NCI-H1105 treated with DMSO at 0.1 percent for 48 hours (cell line): ENCODE data around the gene NHLH2.
A peak's percentile ranks its signal among the peaks of the same experiment; 100 is the strongest.

Experiments used
- DNase-seq: peaks from one replicate; lab custom pipeline; 2025; lab: John Stamatoyannopoulos, UW

Gene NHLH2

GRCh38 chr1:115840605-115841460 is at the start of gene NHLH2:
TSS of gene NHLH2 (minus strand) at chr1:115841126. CDS start at chr1:115838372, 2,754 bp downstream.
- no peak for DNase-seq

- DNase-seq, result no peak
Observed at GRCh38 chr1:115890580-115890979, 49.7 kb upstream of the NHLH2 start.

GRCh38 chr1:115888976-115889375 is 48.0 kb upstream of the NHLH2 start:
- DNase-seq, result no peak

GRCh38 chr1:115882913-115883902 is 42.3 kb upstream of the NHLH2 start:
- DNase-seq, result no peak

GRCh38 chr1:115880981-115881672 is 40.2 kb upstream of the NHLH2 start:
- no peak for DNase-seq

- no peak for DNase-seq
Observed at GRCh38 chr1:115879977-115880376, 39.1 kb upstream of the NHLH2 start.

- peak; percentile 91 for DNase-seq
Observed at GRCh38 chr1:115877511-115877910, 36.6 kb upstream of the NHLH2 start.

- DNase-seq, result no peak
Observed at GRCh38 chr1:115874904-115875303, 34.0 kb upstream of the NHLH2 start.

GRCh38 chr1:115874497-115874896 is 33.6 kb upstream of the NHLH2 start:
- DNase-seq, result no peak

GRCh38 chr1:115873184-115873583 is 32.3 kb upstream of the NHLH2 start:
- no peak for DNase-seq

- DNase-seq, result no peak
Observed at GRCh38 chr1:115869064-115869463, 28.1 kb upstream of the NHLH2 start.

GRCh38 chr1:115867216-115867615 is 26.3 kb upstream of the NHLH2 start:
- DNase-seq, result no peak

GRCh38 chr1:115865704-115866380 is 24.9 kb upstream of the NHLH2 start:
- DNase-seq, result no peak

- DNase-seq, result no peak
Observed at GRCh38 chr1:115862403-115862802, 21.5 kb upstream of the NHLH2 start.

- no peak for DNase-seq
Observed at GRCh38 chr1:115854005-115854404, 13.1 kb upstream of the NHLH2 start.

GRCh38 chr1:115850937-115851336 is 10.0 kb upstream of the NHLH2 start:
- no peak for DNase-seq

GRCh38 chr1:115847787-115848186 is 6.9 kb upstream of the NHLH2 start:
- DNase-seq, result no peak

- no peak for DNase-seq
Observed at GRCh38 chr1:115842948-115843347, 2.0 kb upstream of the NHLH2 start.

GRCh38 chr1:115839679-115840237 is 1.2 kb downstream of the NHLH2 start:
- no peak for DNase-seq

GRCh38 chr1:115839029-115839678 is 1.8 kb downstream of the NHLH2 start:
- peak; percentile 59 for DNase-seq
